ENCODE data around the gene DDX41. TPM values are rescaled to one million over a fixed set of nuclear protein-coding genes. Genes with fewer than 3 reads are reported as not detected.

DDX41 gene
- total and polyA plus RNA-seq, 9 donors, result 58.3 to 104 (median 70.8) TPM

GRCh38 chr5:177469750-177470525 is 46.8 kb downstream of the DDX41 start:
- Histone ChIP-seq H3K9me3 (no peaks in the 10 kb centered on the region), H3K27me3 (no peaks in the 10 kb centered on the region), H3K4me3 (no peak overlapping the region), H3K27ac (no peak overlapping the region), H3K36me3 (no peaks in the 10 kb centered on the region), H3K4me1 (ENCODE audit: insufficient read depth) (peaks cover 20% of the 10 kb centered on the region)
- DNase-seq, result no peak
- WGBS, 3 donors, result 64 to 79% (median 73%) methylated on average over 8 of the region's 8 CpGs
- TF ChIP-seq EP300 (IDR thresholded peaks at IDR 0.05), result no peak
- intact Hi-C loops (cut with DNase I), result no loop called here

GRCh38 chr5:177468685-177469628 is 47.8 kb downstream of the DDX41 start:
- DNase-seq, result peak in 1 of 5 donors; percentile 21
- H3K27ac ChIP-seq, result no peak overlapping the region
- peaks cover 11% of the 10 kb centered on the region for H3K4me1 ChIP-seq (ENCODE audit: insufficient read depth)

GRCh38 chr5:177468329-177468684 is 48.5 kb downstream of the DDX41 start:
- DNase-seq, result no peak
- no peaks in the 10 kb centered on the region for H3K27me3 ChIP-seq
- WGBS, 3 donors, result 94% methylated on average over 2 of the region's 2 CpGs
- H3K27ac ChIP-seq, result no peak overlapping the region
- no peak overlapping the region for H3K4me3 ChIP-seq
- H3K36me3 ChIP-seq, result no peaks in the 10 kb centered on the region
- no peaks in the 10 kb centered on the region for H3K9me3 ChIP-seq
- H3K4me1 ChIP-seq (ENCODE audit: insufficient read depth), result peaks cover 10% of the 10 kb centered on the region
- TF ChIP-seq CTCF (IDR thresholded peaks at IDR 0.05) (no peak), EP300 (IDR thresholded peaks at IDR 0.05) (no peak), POLR2A (IDR thresholded peaks at IDR 0.05) (no peak)
- intact Hi-C loops (cut with DNase I), result no loop called here

More at GRCh38 chr5:177468685-177469628, 47.8 kb downstream of the DDX41 start:
- no peaks in the 10 kb centered on the region for H3K9me3 ChIP-seq
- H3K27me3 ChIP-seq, result no peaks in the 10 kb centered on the region
- H3K4me3 ChIP-seq, result no peak overlapping the region
- 61 to 70% (median 68%) methylated on average over 24 to 25 of the region's 25 CpGs for WGBS, 3 donors
- TF ChIP-seq POLR2A (IDR thresholded peaks at IDR 0.05) (no peak), EP300 (IDR thresholded peaks at IDR 0.05) (no peak), CTCF (IDR thresholded peaks at IDR 0.05) (no peak)
- H3K36me3 ChIP-seq, result no peaks in the 10 kb centered on the region
- intact Hi-C loops (cut with DNase I), result no loop called here

- peak in 1 of 5 donors; percentile 9 for DNase-seq
- no peak overlapping the region for H3K27ac ChIP-seq
- H3K9me3 ChIP-seq, result no peaks in the 10 kb centered on the region
- H3K27me3 ChIP-seq, result no peaks in the 10 kb centered on the region
- intact Hi-C loops (cut with DNase I), result no loop called here
- H3K4me1 ChIP-seq (ENCODE audit: insufficient read depth), result peaks cover 9% of the 10 kb centered on the region
- no peaks in the 10 kb centered on the region for H3K36me3 ChIP-seq
- H3K4me3 ChIP-seq, result no peak overlapping the region
- TF ChIP-seq EP300 (IDR thresholded peaks at IDR 0.05), result no peak
- TF ChIP-seq CTCF (IDR thresholded peaks at IDR 0.05), result no peak
- no peak for TF ChIP-seq POLR2A (IDR thresholded peaks at IDR 0.05)
- 94 to 96% (median 95%) methylated on average over 31 of the region's 31 CpGs for WGBS, 3 donors
Observed at GRCh38 chr5:177467436-177467835, 49.3 kb downstream of the DDX41 start.

All from ovary (tissue), 9 donors.